Fibroblast of skin of right biceps (primary cell): Measurements from ENCODE around the gene F11.
A peak's percentile ranks its signal among the peaks of the same experiment; 100 is the strongest.
"Not testable (repeated sequence)": the region's sequence is repeated elsewhere in the genome, so short reads cannot be mapped to it uniquely, and the experiment has no call there.

Source experiments
- DNase-seq: peaks from one replicate; pipeline ENCODE4 v3.0.0-alpha.2; 2013

Gene F11

DNA sequence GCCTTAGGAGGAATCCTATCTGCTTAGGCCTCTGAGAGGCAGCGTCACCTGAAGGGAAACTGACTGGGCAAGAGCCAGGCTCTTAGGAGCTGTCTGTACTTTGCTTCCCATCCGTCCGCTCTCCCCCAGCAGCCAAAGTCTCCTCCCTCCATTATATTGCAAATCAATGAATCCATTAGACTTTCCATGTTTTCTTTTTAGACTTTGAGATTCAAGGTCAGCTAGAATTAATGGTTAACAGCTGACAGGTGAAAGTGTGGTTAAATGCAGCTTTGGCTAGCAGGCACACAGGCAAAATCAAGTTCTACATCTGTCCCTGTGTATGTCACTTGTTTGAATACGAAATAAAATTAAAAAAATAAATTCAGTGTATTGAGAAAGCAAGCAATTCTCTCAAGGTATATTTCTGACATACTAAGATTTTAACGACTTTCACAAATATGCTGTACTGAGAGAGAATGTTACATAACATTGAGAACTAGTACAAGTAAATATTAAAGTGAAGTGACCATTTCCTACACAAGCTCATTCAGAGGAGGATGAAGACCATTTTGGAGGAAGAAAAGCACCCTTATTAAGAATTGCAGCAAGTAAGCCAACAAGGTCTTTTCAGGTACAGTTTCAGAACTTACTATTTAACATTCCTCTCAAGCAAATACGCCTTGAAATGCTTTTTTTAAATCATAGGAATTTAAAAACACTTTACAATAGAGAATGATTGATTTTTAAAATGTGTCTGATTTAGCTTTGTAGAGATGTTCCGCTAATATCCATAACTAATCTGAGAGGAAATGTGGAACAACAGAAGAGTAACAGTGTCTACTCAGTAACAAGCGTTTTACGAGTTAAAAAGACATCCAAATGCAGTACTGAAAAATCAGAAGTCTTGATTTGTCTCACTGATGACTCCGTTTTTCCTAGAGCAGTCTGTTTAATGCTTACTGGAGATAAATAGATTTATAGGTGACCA lies at the start of gene F11:
TSS of gene F11 (plus strand) at position 507 of the 970 bp plus-strand sequence. CDS start 948 bp downstream, outside the sequence.
- DNase-seq, result no peak

DNA sequence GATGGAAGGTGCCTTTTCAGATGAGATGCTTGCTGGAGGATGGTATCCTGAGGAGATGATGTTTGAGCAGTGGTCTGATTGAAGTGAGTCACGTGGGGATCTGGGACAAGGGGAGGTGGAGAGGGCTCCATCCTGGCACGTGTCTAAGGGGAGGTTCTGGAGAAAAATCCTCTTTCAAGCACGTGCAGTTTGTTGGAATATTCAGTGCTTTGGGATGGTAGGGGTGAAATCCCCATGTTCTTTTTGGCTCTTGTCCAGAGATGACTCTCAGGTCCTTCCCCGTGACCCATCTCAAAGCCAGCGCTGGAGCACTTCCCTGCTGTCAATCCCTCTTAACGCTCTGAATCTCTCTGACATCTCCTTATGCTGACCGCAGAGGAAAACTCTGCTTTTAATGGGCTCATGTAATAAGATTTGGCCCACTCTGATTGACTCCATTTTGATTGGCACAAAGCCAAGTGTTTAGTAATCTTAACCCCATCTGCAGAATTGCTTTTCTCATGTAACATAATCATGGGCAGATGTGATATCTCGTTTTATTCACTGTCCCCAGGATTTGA lies 49.4 kb upstream of the F11 start:
- peak; percentile 28 for DNase-seq

DNA sequence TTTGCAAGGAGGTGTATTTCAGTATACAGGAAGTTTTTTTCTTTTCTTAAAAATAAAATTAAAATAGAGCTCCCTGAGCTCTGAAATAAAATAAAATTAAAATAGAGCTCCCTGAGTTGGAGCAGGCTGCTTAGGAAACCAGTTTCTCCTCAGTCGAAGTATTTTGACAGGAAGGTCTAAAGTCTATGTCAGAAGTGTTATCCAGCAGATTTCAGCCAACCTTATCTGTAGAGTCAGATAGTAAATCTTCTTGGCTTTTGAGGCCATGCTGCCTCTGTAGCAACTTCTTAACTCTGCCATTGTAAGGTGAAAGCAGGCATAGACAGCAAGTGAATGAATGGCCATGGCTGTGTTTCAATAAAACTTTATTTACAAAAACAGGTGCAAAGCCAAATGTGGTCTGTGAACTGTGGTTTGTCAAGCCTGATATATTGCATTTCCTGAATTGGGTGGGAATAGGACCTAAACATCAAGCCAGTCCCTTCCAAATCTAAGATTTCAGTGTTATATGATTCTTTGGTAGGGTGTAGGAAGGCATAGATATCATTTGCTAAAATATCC lies 48.2 kb upstream of the F11 start:
- DNase-seq, result no peak

DNA sequence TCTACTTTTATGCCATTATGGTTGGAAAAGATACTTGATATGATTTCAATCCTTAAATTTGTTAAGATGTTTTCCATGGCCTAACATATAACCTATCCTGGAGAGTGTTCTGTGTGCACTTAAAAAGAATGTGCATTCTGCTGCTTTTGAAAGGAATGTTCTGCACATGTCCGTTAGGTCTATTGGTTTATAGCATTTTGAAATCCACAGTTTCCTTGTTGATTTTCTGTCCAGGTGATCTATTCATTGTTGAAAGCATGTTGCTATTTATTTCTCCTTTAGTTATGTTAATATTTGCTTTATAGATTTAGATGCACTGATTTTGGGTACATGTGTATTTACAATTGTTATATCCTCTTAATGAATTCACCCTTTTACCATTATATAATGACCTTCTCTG lies 44.4 kb upstream of the F11 start:
- DNase-seq, result no peak

DNA sequence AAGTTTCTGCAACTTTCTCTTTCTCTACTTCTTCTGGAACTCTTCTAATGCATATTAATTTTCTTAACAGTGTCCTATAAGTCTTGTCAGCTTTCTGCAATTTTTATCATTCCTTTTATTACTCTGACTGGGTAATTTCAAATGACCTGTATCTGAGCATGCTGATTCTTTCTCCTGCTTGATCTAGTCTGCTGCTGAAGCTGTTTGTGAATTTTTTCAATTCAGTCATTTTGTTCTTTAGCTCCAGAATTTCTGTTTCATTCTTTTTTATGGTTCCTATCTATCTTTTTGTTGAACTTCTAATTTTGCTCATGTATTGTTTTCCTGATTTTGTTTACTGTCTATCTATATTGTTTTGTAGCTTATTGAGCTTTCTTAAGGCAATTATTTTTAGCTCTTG lies 40.1 kb upstream of the F11 start:
- DNase-seq, result no peak

DNA sequence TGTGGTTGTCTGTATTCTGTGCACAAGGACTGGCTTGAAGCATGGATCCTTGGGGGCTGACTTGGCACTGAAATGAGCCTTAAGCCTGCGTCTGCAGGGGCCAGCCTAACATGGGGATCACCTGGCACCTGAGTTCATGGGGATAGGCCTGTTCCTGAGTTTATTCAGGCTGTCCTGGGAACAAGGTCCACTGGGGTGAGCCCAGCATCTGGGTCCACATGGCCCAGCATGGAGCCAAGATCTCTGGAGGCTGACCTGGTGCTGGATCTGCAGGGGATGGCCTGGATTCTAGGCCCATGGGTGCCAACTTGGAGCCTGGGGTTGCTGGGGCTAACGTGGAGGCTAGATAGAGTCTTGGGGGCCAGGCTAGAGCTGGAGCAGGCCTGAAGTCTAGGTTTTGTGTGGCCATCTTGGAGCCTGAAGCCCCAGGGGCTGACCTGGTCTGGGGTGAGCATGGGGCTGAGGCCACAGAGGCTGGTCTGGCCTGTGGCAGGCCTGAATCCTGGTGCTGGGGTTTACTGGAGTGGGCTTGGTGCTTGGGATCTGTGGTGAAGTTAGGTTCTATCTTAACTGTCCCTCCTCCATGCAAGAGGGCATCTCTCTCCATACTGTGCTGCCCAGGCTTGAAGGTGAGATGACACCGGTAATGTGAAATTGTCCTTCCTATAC lies 39.3 kb upstream of the F11 start:
- DNase-seq, result no peak

DNA sequence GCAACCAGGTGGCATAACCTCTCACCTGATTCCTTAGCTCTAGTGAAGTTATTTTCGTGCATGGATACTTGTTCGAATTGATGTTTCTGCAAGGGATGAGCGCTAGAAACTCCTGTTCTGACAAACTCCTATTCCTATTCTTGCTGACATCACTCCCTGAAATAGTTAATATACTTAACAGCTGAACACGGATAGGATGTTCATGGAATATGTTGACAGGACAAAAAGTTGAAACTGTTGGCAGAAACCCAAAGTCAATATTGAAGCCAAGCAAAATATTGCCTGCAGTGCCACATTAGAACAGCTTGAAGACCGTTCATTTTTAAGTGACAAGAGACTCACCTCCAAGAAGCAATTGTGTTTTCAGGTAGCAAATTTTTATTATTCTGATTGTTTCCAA lies 38.8 kb upstream of the F11 start, which contains the start of gene KLKB1:
TSS of gene KLKB1 (plus strand) at position 287 of the 400 bp plus-strand sequence. CDS start 689 bp downstream, outside the sequence.
- peak; percentile 5 for DNase-seq

DNA sequence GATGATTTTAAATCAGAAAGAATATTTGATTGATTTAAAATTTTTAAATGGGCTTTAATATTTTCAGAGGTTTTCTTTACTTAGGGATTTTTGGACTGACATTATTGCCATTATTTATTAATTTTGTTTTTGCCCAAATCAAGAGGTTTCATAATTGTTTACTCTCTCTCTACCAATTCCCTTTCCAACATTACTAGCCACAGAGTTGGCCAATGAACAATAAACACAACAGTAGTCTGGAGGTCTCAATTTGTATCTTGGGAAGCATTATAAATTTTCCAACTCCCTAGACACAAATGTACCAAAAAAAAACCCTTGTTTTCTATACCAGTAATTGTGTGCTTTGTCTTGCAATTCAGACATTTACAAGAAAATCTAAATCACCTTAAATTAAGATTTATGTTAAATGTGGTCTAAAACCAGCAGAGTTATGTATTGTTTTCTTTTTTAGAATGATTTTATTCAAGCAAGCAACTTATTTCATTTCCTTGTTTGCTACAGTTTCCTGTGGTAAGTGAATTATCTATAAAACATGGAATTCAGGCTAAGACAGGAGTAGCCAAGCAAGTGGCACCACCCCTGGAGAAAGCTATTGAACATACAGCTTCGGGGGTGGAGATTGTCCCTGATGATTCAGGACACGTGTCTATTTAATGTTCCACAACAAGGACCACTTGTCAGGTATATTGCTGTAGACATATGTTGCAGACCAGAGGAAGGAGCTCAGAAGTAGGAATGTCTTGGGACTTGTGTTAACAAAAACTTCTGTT lies 38.1 kb upstream of the F11 start:
- DNase-seq, result no peak

DNA sequence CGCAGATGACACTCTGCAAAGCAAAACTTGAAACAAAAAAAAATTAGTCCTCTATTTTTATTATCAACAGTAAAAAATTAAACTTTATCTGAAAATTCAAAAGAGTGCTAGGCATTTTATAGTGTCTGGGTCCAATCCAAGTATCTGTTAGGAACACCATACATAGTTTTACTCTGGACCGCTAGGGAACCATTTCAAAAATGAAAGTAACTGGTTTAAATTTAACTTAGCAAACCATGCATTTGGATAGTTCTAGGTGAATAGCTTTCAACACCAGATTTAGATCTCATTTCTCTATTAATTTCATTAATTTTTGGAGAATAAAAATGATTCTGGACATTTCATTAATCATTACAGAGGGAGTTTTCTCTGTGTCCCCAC lies 37.5 kb upstream of the F11 start:
- DNase-seq, result no peak

DNA sequence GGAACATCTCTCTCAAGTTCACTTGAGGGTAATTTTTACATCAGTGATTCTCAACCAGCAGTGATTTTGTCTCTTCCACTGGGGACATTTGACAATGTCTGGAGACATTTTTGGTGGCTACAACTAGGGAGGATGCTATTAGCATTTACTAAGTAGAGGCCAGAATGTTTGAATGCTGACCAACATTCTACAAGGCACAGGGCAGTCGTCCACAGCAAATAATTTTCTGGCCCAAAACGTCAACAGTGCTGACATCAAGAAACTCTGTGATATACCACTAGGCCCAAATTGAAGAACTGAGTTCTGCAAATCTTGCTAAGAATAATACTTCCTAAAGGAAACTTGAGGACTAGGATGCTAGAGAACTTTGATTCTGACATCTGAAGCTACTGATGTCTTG lies 31.6 kb upstream of the F11 start:
- no peak for DNase-seq

DNA sequence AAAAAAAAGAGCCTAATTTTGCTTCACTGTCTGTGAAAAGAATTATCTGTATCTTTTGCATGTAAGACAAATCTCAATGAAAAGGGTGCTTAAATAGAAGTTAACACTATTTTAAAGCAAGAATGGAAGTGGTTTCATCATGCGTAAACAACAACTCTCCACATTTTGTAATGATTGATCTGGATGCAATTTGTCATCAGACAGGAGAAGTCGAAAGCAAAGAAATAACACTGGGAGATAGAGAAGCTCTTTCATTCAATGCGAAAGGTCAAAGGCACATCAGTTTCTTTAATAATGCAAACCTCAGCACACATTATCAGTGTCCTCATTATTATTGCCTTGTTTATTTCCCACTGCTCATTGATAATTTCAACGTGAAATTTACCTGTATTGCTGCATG lies 29.9 kb upstream of the F11 start:
- DNase-seq, result no peak

DNA sequence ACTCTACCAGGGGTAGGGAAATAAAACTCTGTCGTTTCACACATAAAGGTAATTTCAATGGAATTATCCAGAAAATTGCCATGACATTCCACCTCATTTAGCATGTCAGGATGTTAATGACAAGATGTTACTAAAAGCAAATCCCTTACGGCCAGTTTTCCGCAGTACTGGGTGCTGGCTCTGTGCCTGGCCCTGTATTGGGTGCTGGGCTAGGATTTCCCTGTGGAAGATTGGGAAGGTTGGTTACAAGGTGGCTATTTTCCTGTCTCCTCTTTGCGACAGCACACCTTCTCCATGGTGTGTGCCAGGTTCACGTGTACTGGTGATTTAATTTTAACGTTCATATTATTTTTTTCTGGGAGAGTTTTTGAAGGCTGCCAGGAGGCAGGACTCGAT lies 25.5 kb upstream of the F11 start:
- DNase-seq, result no peak

DNA sequence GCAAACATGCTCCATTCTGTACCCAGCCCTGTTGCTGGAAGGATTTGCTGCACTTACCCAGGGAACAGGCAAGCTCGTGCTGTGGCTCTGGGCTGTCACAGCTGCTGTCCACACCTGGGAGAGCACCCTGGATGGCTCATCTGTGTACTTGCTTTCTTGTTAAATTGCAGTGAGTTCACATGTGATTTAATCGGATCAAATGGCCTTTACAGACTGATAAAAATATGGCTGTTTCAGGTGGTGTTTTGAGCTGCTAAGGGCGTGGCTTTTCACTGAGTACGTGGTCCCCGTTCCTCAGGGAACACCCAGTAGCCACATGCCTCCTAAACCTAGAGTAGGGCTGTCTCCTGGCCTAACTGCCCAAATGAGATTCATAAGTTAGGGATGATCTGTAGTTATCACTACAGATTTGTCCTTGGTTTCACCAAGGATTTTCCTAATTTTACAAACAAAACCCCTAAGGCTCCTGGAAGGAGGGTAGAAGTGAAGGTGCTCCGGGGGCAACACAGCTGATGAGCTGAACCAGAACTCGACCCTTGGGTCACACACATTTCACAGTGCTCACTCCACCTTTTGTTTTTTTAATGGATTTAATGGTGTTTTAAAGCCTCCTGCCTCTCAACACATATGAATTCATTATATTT lies 25.0 kb upstream of the F11 start:
- DNase-seq, result no peak

DNA sequence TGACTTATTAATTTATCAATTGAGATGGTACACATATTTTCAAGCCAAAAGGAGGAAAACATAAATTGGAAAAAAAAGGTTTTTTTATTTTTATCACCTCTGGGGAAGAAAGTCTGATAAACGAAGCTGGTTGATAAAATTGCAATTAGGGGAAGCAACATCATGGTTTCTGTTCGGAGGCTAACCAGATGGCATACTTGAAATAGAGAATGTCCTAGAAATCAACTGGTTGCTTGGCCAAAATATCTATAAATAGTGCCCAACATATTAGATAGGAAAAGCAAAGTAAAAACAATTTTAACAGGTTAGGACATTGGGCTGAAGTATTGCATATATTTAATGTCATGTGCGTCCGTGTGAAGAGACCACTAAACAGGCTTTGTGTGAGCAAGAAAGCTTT lies 24.4 kb upstream of the F11 start:
- DNase-seq, result no peak

DNA sequence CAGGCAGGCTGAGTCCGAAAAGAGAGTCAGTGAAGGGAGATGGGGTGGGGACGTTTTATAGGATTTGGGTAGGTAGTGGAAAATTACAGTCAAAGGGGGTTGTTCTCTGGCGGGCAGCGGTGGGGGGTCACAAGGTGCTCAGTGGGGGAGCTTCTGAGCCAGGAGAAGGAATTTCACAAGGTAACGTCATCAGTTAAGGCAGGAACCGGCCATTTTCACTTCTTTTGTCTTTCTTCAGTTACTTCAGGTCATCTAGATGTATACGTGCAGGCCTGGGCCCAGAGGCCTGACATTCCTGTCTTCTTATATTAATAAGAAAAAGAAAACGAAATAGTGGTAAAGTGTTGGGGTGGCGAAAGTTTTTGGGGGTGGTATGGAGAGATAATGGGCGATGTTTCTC lies 24.0 kb upstream of the F11 start:
- DNase-seq, result not testable (repeated sequence)

DNA sequence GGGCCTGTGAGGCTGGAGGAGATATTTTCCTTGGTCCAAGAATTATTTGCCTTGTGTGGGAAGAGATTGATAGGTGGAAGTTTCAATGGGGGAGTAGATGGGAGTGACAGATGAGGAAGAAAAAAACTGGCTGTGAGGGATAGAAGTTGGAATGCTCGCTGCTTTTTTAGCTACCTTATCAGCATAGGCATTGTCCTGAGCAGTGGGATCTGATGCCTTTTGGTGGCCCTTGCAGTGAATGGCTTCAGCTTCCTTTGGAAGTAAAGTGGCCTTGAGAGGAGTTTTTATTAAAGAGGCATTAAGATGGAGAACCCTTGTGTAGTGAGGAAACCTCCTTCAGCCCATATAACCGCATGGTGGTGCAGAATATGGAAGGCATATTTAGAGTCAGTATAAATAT lies 22.7 kb upstream of the F11 start:
- DNase-seq, result no peak

DNA sequence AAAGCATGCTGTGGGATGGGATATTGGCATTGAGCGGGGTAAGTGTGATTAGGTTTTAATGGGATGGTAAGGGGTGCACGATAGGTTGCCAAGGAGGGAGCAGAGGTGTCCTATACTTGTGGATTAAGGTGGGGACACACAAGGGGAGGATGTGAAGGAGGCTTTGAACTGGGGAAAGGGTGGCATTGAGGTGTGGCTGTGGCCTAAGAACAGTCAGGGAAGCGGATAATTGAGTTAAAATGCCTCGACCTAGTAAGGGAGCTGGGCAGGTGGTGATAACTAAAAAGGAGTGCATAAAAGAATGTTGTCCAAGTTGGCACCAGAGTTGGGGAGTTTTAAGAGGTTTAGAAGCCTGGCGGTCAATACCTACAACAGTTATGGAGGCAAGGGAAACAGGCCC lies 21.2 kb upstream of the F11 start:
- DNase-seq, result no peak

DNA sequence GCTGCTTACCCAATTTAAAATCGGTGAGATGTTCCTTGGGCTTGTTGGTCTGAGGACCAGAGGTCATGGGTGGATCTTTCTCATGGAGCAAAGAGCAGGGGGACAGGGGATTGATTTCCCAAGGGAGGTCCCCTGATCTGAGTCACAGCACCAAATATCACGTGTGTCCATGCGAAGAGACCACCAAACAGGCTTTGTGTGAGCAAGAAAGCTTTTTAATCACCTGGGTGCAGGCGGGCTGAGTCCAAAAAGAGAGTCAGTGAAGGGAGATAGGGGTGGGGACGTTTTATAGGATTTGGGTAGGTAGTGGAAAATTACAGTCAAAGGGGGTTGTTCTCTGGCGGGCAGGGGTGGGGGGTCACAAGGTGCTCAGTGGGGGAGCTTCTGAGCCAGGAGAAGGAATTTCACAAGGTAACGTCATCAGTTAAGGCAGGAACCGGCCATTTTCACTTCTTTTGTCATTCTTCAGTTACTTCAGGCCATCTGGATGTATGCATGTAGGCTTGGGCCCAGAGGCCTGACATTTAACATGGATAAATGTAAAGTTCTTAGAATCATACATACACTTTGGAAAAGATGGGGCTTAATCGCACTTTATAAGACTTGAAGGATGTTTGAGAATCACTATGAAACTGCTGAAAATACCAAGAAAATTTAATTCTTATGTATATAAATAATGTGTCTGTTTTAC lies 18.8 kb upstream of the F11 start:
- not testable (repeated sequence) for DNase-seq

DNA sequence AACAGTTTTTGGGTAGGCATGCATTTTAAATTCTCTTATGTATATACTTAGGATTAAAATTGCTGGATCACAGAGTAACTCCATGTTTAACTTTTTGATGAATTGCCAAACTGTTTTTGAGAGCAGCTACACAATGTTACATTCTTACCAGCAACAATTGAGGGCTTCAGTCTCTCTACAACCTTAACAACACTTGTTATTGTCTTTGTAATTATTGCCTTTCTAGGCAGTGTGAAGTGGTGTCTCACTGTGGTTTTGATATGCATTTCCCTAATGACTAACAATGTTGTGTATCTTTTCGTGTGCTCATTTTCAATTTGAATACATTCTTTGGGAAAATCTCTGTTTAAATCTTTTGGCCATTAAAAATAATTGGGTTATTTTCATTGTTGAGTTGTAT lies 17.3 kb upstream of the F11 start:
- no peak for DNase-seq

DNA sequence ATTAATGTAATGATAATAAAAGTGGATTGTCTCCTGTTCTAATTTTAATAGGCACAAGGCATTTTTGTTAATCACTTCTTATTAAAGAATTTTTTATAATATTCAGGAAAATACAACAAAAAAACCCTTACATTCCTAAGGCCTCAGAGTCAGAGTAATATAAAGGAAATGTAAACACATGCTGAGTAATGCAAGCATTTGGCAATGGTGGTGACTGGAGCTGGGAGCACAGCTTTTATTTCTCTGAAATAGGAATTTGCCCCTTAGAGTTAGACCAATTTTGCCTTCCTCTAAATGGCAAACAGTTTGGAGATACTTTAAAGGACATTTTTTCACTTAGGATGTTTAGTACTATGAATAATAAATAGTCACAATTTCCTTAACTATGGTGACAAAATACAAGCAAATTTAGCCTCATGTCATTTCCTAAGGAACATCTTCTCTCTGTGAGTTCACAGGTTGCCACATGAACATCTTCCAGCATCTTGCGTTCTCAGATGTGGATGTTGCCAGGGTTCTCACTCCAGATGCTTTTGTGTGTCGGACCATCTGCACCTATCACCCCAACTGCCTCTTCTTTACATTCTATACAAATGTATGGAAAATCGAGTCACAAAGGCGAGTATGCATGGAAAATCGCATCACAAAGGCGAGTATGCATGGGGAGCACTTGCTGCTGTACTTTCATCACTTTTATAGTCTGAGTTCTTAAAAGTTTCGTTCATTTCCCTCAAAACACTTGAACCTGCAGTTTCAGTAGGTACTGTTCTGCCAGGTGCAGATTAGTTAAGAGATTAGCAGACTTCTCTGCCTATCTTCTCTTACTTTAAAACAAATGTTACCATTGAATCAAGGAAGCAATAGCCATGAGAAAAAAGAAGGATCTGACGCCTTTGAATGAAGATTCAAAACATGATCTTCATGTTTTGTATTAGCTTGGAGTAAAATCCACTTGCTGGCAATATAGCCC lies 15.9 kb upstream of the F11 start:
- DNase-seq, result peak; percentile 53
